Fibroblast of lung (primary cell): ENCODE measurements around the gene ASPHD2. TPM values are rescaled to one million over a fixed set of nuclear protein-coding genes. Genes with fewer than 3 reads are reported as not detected.

Experiments used
- DNase-seq, 2 donors: peaks; one replicate each; pipeline versions ENCODE4 v3.0.0 to v3.0.0-alpha.2; 2010; ENCODE audit warnings: low read depth in 2 of 2
- H2AFZ ChIP-seq: 2 replicates; pipeline ENCODE4 v1.5.1; 2012; ENCODE audit warnings: low read length, control low read depth, inconsistent platforms
- H3K27ac ChIP-seq: 2 replicates; pipeline ENCODE4 v1.5.1; 2011; ENCODE audit warnings: low read length, control low read depth; ENCODE audit not compliant: insufficient read depth
- H3K27me3 ChIP-seq: 2 replicates; pipeline ENCODE4 v1.5.1; 2011; ENCODE audit warnings: mild to moderate bottlenecking, low read length; ENCODE audit not compliant: control insufficient read depth, insufficient read depth
- H3K36me3 ChIP-seq: 2 replicates; pipeline ENCODE4 v1.5.1; 2011; ENCODE audit warnings: low read length; ENCODE audit not compliant: control insufficient read depth, insufficient read depth
- H3K4me1 ChIP-seq: 2 replicates; pipeline ENCODE4 v1.5.1; 2011; ENCODE audit warnings: low read length; ENCODE audit not compliant: control insufficient read depth, insufficient read depth; ENCODE audit errors: extremely low read depth
- H3K4me2 ChIP-seq: 2 replicates; pipeline ENCODE4 v1.5.1; 2011; ENCODE audit warnings: low read length, control low read depth; ENCODE audit not compliant: insufficient read depth; ENCODE audit errors: extremely low read depth
- H3K4me3 ChIP-seq, 4 experiments: fragments of 200-600 bp in 1 of 4; sonication (generic) in 1 of 4; replicated peaks in 1 of 4; 2 replicates each; pipeline ENCODE4 v1.5.1; 2011 to 2016; ENCODE audit warnings: low read length in 4 of 4, low read depth in 3 of 4, mild to moderate bottlenecking in 3 of 4, control low read depth in 2 of 4, inconsistent platforms in 1 of 4, mixed read lengths in 1 of 4; ENCODE audit not compliant: insufficient read depth in 1 of 4; ENCODE audit errors: control extremely low read depth in 1 of 4
- H3K79me2 ChIP-seq: 2 replicates; pipeline ENCODE4 v1.5.1; 2012; ENCODE audit warnings: mild to moderate bottlenecking, low read length, inconsistent platforms; ENCODE audit not compliant: control insufficient read depth, insufficient read depth
- H3K9ac ChIP-seq: 2 replicates; pipeline ENCODE4 v1.5.1; 2011; ENCODE audit warnings: mild to moderate bottlenecking, low read length, control low read depth; ENCODE audit not compliant: insufficient read depth
- H3K9me3 ChIP-seq: 2 replicates; pipeline ENCODE4 v1.5.1; 2012; ENCODE audit warnings: low read depth, low read length; ENCODE audit not compliant: control insufficient read depth, insufficient read depth
- H4K20me1 ChIP-seq: 2 replicates; pipeline ENCODE4 v1.5.1; 2011; ENCODE audit warnings: low read length; ENCODE audit not compliant: control insufficient read depth, insufficient read depth; ENCODE audit errors: extremely low read depth
- EZH2 ChIP-seq: IDR thresholded peaks from 2 replicates; pipeline ENCODE4 v1.5.1; 2012; ENCODE audit warnings: low read length, control low read depth, mild to moderate bottlenecking; ENCODE audit errors: missing control alignments
- polyA plus RNA-seq, 2 donors: library from polyadenylated mRNA; depleted of rRNA in 1 of 2; stranded (reverse) in 1 of 2; unstranded in 1 of 2; fragments of >200 nt; gene quantifications; 2 replicates each; pipeline ENCODE4 v1.2.1, GENCODE V29; 2011 to 2012; ENCODE audit warnings: missing spikeins in 1 of 2
- total RNA-seq: library from RNA; depleted of rRNA; stranded (reverse); fragments of >200 nt; gene quantifications from 2 replicates; pipeline ENCODE4 v1.2.1, GENCODE V29; 2014
- TF ChIP-seq, protein P1 (sequence below), 2 donors: IDR thresholded peaks in 1 of 2; conservative IDR thresholded peaks in 1 of 2; 1 replicate in 1 of 2; 2 replicates in 1 of 2; pipeline ENCODE4 v1.5.1; 2011 to 2012; ENCODE audit warnings: low read length in 2 of 2, control low read depth in 1 of 2, inconsistent platforms in 1 of 2, low read depth in 1 of 2, mild to moderate bottlenecking in 1 of 2

The ASPHD2 gene
- total and polyA plus RNA-seq, 2 donors (not counting 1 experiment from before 2014, with no cell fraction given): 0.42 to 1.7 TPM

DNA sequence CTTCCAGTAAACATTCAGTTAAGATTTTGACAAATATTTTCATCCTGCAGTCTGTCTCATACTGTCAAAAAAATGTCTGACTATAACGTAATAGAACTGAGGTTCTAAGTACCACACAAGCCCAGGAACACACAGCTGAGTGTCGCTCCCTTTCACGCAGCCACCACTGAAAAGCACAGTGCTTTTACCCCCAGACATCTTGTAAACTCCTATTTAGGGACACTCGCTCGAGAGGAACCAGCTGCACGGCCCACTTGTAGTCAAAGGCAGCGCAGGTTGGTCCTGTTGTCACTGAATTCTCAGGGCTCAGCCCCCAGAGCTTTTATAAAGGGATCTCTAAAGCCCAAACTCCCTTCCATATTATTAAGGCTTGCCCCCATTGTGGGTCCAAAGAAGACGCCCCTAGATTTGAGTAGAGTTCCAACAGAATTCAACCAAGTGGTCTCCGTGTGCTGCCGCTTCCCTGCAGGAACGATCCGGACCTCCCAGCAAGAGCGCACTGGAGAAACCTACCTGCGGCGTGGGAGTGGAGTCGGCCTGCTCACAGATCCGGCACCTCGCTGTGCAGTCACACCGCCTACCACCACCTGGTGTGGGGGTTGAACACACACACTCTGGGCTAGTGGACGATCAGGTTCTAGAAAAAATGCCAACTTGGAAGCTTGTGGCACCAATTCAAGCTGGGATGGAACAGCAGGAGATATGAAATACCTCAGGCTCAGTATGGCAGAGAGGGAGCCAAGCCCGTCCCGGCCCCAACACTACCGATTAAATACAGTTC lies 23.4 kb downstream of the ASPHD2 start:
- Histone ChIP-seq H3K79me2 (no peaks in the 10 kb centered on the region), H4K20me1 (no peaks in the 10 kb centered on the region), H3K4me2 (no peak overlapping the region), H3K27me3 (no peaks in the 10 kb centered on the region), H3K4me3 (no peak overlapping the region), H2AFZ (no peak overlapping the region), H3K9me3 (no peaks in the 10 kb centered on the region), H3K4me1 (no peaks in the 10 kb centered on the region), H3K9ac (no peak overlapping the region), H3K27ac (no peak overlapping the region), H3K36me3 (peaks cover 5% of the 10 kb centered on the region)
- no peak for DNase-seq
- TF ChIP-seq EZH2: no peak
- TF ChIP-seq, protein P1, sequence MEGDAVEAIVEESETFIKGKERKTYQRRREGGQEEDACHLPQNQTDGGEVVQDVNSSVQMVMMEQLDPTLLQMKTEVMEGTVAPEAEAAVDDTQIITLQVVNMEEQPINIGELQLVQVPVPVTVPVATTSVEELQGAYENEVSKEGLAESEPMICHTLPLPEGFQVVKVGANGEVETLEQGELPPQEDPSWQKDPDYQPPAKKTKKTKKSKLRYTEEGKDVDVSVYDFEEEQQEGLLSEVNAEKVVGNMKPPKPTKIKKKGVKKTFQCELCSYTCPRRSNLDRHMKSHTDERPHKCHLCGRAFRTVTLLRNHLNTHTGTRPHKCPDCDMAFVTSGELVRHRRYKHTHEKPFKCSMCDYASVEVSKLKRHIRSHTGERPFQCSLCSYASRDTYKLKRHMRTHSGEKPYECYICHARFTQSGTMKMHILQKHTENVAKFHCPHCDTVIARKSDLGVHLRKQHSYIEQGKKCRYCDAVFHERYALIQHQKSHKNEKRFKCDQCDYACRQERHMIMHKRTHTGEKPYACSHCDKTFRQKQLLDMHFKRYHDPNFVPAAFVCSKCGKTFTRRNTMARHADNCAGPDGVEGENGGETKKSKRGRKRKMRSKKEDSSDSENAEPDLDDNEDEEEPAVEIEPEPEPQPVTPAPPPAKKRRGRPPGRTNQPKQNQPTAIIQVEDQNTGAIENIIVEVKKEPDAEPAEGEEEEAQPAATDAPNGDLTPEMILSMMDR (conservative IDR thresholded peaks at IDR 0.05 in 1 of 2, IDR thresholded peaks at IDR 0.05 in 1 of 2; ENCODE audit: low read depth in 1 of 2, low read length in 2 of 2): no peak

DNA sequence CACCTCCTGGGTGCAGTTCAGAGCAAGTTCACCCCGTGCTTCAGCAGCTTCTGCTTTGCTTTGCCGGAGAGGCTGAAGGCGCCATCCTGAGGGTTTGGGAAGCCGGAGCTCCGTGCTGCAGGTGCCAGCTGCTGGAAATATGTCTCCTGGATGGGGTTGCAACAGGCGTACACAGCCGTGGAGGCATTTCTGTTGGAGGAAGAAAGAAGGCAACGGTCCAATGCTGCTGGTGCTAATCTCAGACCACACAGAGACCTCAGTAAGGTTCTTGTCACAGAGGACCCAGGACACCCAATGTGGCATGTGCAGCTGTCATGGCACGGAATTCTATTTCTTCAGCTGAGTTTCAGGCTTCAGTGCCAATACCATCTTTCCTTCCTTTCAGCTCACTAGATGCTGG lies 24.2 kb downstream of the ASPHD2 start:
- Histone ChIP-seq H3K4me3 (no peak overlapping the region), H3K9me3 (no peaks in the 10 kb centered on the region), H3K79me2 (no peaks in the 10 kb centered on the region), H3K4me1 (no peaks in the 10 kb centered on the region), H4K20me1 (no peaks in the 10 kb centered on the region), H3K36me3 (peaks cover 7% of the 10 kb centered on the region), H3K4me2 (no peak overlapping the region), H3K9ac (no peak overlapping the region), H3K27me3 (no peaks in the 10 kb centered on the region), H3K27ac (no peak overlapping the region), H2AFZ (no peak overlapping the region)
- no peak for DNase-seq
- TF ChIP-seq EZH2: no peak
- TF ChIP-seq, protein P1 (conservative IDR thresholded peaks at IDR 0.05 in 1 of 2, IDR thresholded peaks at IDR 0.05 in 1 of 2; ENCODE audit: low read depth in 1 of 2, low read length in 2 of 2): no peak

DNA sequence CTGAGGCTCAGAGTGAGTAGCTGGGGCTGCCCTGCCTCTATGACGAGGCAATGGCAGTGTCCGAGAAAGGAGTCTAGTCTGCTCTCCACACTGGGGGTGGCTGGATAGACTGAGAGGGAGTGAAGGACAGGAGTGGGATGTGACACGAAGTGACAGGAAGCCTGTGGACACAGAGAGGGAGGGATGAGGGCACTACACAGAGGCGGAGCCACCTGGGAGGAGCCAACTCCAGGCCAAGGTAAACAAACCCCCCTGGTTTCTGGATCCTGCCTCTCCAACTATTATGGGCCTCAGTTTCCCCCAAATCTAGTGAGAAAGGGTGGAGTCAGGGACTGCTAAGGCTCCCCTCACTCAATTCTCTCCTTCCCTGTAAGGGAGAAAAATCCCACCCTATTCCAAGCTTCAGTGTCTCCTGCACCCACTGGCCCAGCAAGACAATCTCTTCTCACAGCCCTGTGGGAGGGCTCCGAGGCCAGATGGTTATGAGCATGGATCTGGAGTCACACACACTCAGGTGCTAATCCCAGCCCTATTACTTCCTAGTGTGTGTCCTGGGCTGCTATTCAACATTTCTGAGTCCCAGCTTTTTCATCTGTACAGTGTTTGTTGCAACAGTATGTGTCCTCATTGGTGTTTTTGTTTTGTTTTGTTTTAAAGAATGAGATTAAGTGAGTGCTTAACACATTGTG lies 24.9 kb downstream of the ASPHD2 start:
- H2AFZ ChIP-seq: no peak overlapping the region
- no peaks in the 10 kb centered on the region for H3K9me3 ChIP-seq
- peaks cover 9% of the 10 kb centered on the region for H3K36me3 ChIP-seq
- H3K27ac ChIP-seq: no peak overlapping the region
- no peak overlapping the region for H3K4me3 ChIP-seq
- no peak overlapping the region for H3K9ac ChIP-seq
- H3K4me1 ChIP-seq: no peaks in the 10 kb centered on the region
- TF ChIP-seq, protein P1 (conservative IDR thresholded peaks at IDR 0.05 in 1 of 2, IDR thresholded peaks at IDR 0.05 in 1 of 2; ENCODE audit: low read depth in 1 of 2, low read length in 2 of 2): no peak
- no peak for TF ChIP-seq EZH2
- H3K4me2 ChIP-seq: no peak overlapping the region
- H3K27me3 ChIP-seq: no peaks in the 10 kb centered on the region
- H3K79me2 ChIP-seq: no peaks in the 10 kb centered on the region
- DNase-seq: no peak
- H4K20me1 ChIP-seq: no peaks in the 10 kb centered on the region
